Thymus (tissue), 11 donors: ENCODE results near the gene OTUD5. TPM values are rescaled to one million over a fixed set of nuclear protein-coding genes. Genes with fewer than 3 reads are reported as not detected.

ENCODE experiments used
- DNase-seq, 9 donors: peaks; one replicate each; pipeline ENCODE4 v3.0.0-alpha.2; 2013; ENCODE audit warnings: low spot score in 9 of 9, low read depth in 6 of 9, missing footprints in 1 of 9
- H3K27ac ChIP-seq, 2 donors: one replicate each; pipeline ENCODE4 v1.5.1; 2013; ENCODE audit warnings: control low read depth in 1 of 2, low read depth in 1 of 2, low read length in 1 of 2, mild to moderate bottlenecking in 1 of 2, moderate library complexity in 1 of 2
- H3K27me3 ChIP-seq, 2 donors: one replicate each; pipeline ENCODE4 v1.5.1; 2013; ENCODE audit warnings: low read length in 1 of 2; ENCODE audit not compliant: control insufficient read depth in 2 of 2, insufficient read depth in 1 of 2
- H3K36me3 ChIP-seq, 2 donors: one replicate each; pipeline ENCODE4 v1.5.1; 2013; ENCODE audit warnings: low read length in 1 of 2, mild to moderate bottlenecking in 1 of 2, moderate library complexity in 1 of 2; ENCODE audit not compliant: control insufficient read depth in 2 of 2, insufficient read depth in 2 of 2
- H3K4me1 ChIP-seq, 2 donors: one replicate each; pipeline ENCODE4 v1.5.1; 2013; ENCODE audit warnings: low read length in 2 of 2; ENCODE audit not compliant: control insufficient read depth in 2 of 2, insufficient read depth in 2 of 2
- H3K4me3 ChIP-seq, 2 donors: one replicate each; pipeline ENCODE4 v1.5.1; 2013; ENCODE audit warnings: low read length in 2 of 2, control low read depth in 1 of 2, mild to moderate bottlenecking in 1 of 2
- H3K9me3 ChIP-seq, 2 donors: one replicate each; pipeline ENCODE4 v1.5.1; 2013; ENCODE audit warnings: low read length in 1 of 2, mild to moderate bottlenecking in 1 of 2; ENCODE audit not compliant: control insufficient read depth in 2 of 2, insufficient read depth in 1 of 2
- WGBS: extraction: QIAGEN DNeasy Blood & Tissue Kit; methylation state at CpG from one replicate; pipeline ENCODE4 v1.1.7; 2013; 5-methylcytosine and 5-hydroxymethylcytosine counted together
- polyA plus RNA-seq: library from polyadenylated mRNA; stranded (reverse); fragments of 200-250 nt; gene quantifications from one replicate; pipeline ENCODE4 v1.2.3, GENCODE V29; 2013
- total RNA-seq: library from RNA; stranded (reverse); fragments of 120-200 nt; gene quantifications from one replicate; pipeline ENCODE4 v1.2.4, GENCODE V29; 2013
- donor health status: healthy.

The OTUD5 gene
- total and polyA plus RNA-seq, 2 donors = 28.8 to 62.4 TPM

- WGBS = 100% methylated on average over 1 of the region's 1 CpG
- Histone ChIP-seq H3K27ac (no peak overlapping the region), H3K36me3 (peaks cover 2 to 10% of the 10 kb centered on the region in 2 donors), H3K4me1 (peaks cover 6 to 12% of the 10 kb centered on the region in 2 donors), H3K9me3 (no peaks in the 10 kb centered on the region), H3K4me3 (no peak overlapping the region), H3K27me3 (no peaks in the 10 kb centered on the region)
- DNase-seq = no peak
Observed at GRCh38 chrX:48948589-48948988, 8.8 kb downstream of the OTUD5 start.

- DNase-seq = peak in 1 of 9 donors; percentile 63
Observed at GRCh38 chrX:48945517-48946348, 11.7 kb downstream of the OTUD5 start.

GRCh38 chrX:48942895-48943294, 14.5 kb downstream of the OTUD5 start:
- 97% methylated on average over 2 of the region's 2 CpGs for WGBS
- Histone ChIP-seq H3K36me3 (peaks cover 3 to 7% of the 10 kb centered on the region in 2 donors), H3K4me1 (peaks cover 25 to 50% of the 10 kb centered on the region in 2 donors), H3K4me3 (no peak overlapping the region), H3K9me3 (no peaks in the 10 kb centered on the region), H3K27ac (no peak overlapping the region), H3K27me3 (no peaks in the 10 kb centered on the region)
- DNase-seq = no peak

More at GRCh38 chrX:48945517-48946348, 11.7 kb downstream of the OTUD5 start:
- H3K36me3 ChIP-seq = peaks cover 0 to 12% of the 10 kb centered on the region in 2 donors
- no peaks in the 10 kb centered on the region for H3K27me3 ChIP-seq
- 65% methylated on average over 8 of the region's 8 CpGs for WGBS
- no peaks in the 10 kb centered on the region for H3K9me3 ChIP-seq
- H3K4me1 ChIP-seq = peaks cover 11 to 24% of the 10 kb centered on the region in 2 donors
- H3K27ac ChIP-seq = no peak overlapping the region
- no peak overlapping the region for H3K4me3 ChIP-seq

GRCh38 chrX:48940404-48940955, 16.9 kb downstream of the OTUD5 start:
- Histone ChIP-seq H3K27me3 (no peaks in the 10 kb centered on the region), H3K4me1 (peaks cover 45 to 67% of the 10 kb centered on the region in 2 donors), H3K9me3 (no peaks in the 10 kb centered on the region), H3K27ac (peak overlapping the region; percentile 84 to 92), H3K4me3 (no peak overlapping the region), H3K36me3 (peaks cover 6 to 7% of the 10 kb centered on the region in 2 donors)
- no peak for DNase-seq
- WGBS = 59% methylated on average over 2 of the region's 2 CpGs

GRCh38 chrX:48939524-48940228, 17.7 kb downstream of the OTUD5 start:
- Histone ChIP-seq H3K4me3 (peak overlapping the region; percentile 6 to 15), H3K4me1 (peaks cover 45 to 73% of the 10 kb centered on the region in 2 donors), H3K36me3 (peaks cover 10 to 15% of the 10 kb centered on the region in 2 donors), H3K27ac (peak overlapping the region; percentile 84 to 92), H3K9me3 (no peaks in the 10 kb centered on the region), H3K27me3 (no peaks in the 10 kb centered on the region)
- WGBS = 12% methylated on average over 3 of the region's 3 CpGs
- DNase-seq = peak in 2 of 9 donors; percentile 41 to 73

- 5% methylated on average over 1 of the region's 1 CpG for WGBS
- peak overlapping the region; percentile 84 to 92 for H3K27ac ChIP-seq
- H3K27me3 ChIP-seq = no peaks in the 10 kb centered on the region
- peaks cover 45 to 73% of the 10 kb centered on the region in 2 donors for H3K4me1 ChIP-seq
- DNase-seq = peak in 4 of 9 donors; percentile 62 to 88 (median 70)
- H3K9me3 ChIP-seq = no peaks in the 10 kb centered on the region
- peaks cover 18 to 23% of the 10 kb centered on the region in 2 donors for H3K36me3 ChIP-seq
- H3K4me3 ChIP-seq = peak overlapping the region; percentile 14 to 16
Observed at GRCh38 chrX:48938721-48939425, 18.5 kb downstream of the OTUD5 start.

GRCh38 chrX:48937054-48937907, 20.1 kb downstream of the OTUD5 start:
- H3K9me3 ChIP-seq = no peaks in the 10 kb centered on the region
- peak overlapping the region; percentile 32 to 38 for H3K4me3 ChIP-seq
- peaks cover 20 to 34% of the 10 kb centered on the region in 2 donors for H3K36me3 ChIP-seq
- no peaks in the 10 kb centered on the region for H3K27me3 ChIP-seq
- DNase-seq = peak in 6 of 9 donors; percentile 68 to 94 (median 82)
- WGBS = under 1% methylated on average over 9 of the region's 9 CpGs
- H3K27ac ChIP-seq = peak overlapping the region; percentile 91 to 92
- peaks cover 43 to 71% of the 10 kb centered on the region in 2 donors for H3K4me1 ChIP-seq
